H1 (cell line): Measurements from ENCODE around the gene BTBD8. TPM values are rescaled to one million over a fixed set of nuclear protein-coding genes. Genes with fewer than 3 reads are reported as not detected.

Experiments used
- CTCF ChIA-PET: fragments of 300-600 bp; sonication (Branson Sonifier 250); formaldehyde crosslinking; loops from one replicate; lab custom pipeline; 2021; ENCODE audit not compliant: partially characterized antibody; lab: Charles Lee
- POLR2A ChIA-PET: fragments of 300-600 bp; sonication (Branson Sonifier 250); formaldehyde crosslinking; loops from one replicate; lab custom pipeline; 2021; ENCODE audit warnings: inconsistent platforms; ENCODE audit not compliant: partially characterized antibody; lab: Charles Lee
- DNase-seq, 2 experiments: peaks; one replicate each; pipeline versions ENCODE4 v3.0.0 to v3.0.0-alpha.2; 2010 to 2022; ENCODE audit warnings: low spot score in 2 of 2, low read depth in 1 of 2, mixed read lengths in 1 of 2
- FAIRE-seq: peaks from 2 replicates; lab custom pipeline; 2011; peaks lifted over from hg19 to GRCh38; lab: Jason Lieb, UNC
- H2AFZ ChIP-seq: 2 replicates; pipeline ENCODE4 v1.8.1; 2012; ENCODE audit warnings: low read length, inconsistent platforms
- H2AK5ac ChIP-seq: 2 replicates; pipeline ENCODE4 v1.6.1; 2013; ENCODE audit warnings: low read depth, low read length
- H2BK120ac ChIP-seq: replicated peaks from 2 replicates; pipeline ENCODE3; 2013; ENCODE audit warnings: low read depth, low read length, inconsistent platforms
- H2BK12ac ChIP-seq: 2 replicates; pipeline ENCODE4 v1.6.1; 2013; ENCODE audit warnings: low read depth, low read length
- H2BK15ac ChIP-seq: 2 replicates; pipeline ENCODE4 v1.6.1; 2013; ENCODE audit warnings: low read length
- H2BK20ac ChIP-seq: 2 replicates; pipeline ENCODE4 v1.6.1; 2013; ENCODE audit warnings: low read length
- H2BK5ac ChIP-seq: 2 replicates; pipeline ENCODE4 v1.6.1; 2013; ENCODE audit warnings: low read depth, low read length
- H3K14ac ChIP-seq: 2 replicates; pipeline ENCODE4 v1.6.1; 2013; ENCODE audit warnings: inconsistent platforms; ENCODE audit not compliant: insufficient read length
- H3K18ac ChIP-seq: 2 replicates; pipeline ENCODE4 v1.6.1; 2013; ENCODE audit warnings: low read length; ENCODE audit errors: extremely low read depth
- H3K23ac ChIP-seq: 2 replicates; pipeline ENCODE4 v1.6.1; 2013; ENCODE audit warnings: inconsistent platforms; ENCODE audit not compliant: insufficient read length
- H3K23me2 ChIP-seq: 2 replicates; pipeline ENCODE4 v1.6.1; 2013; ENCODE audit warnings: low read depth, low read length
- H3K27ac ChIP-seq: 2 replicates; pipeline ENCODE4 v1.6.1; 2011; ENCODE audit warnings: low read depth, low read length, inconsistent platforms
- H3K27me3 ChIP-seq, 4 experiments: replicated peaks in 1 of 4; 1 replicate in 1 of 4; 2 replicates in 3 of 4; pipeline versions ENCODE4 v1.6.1 to v1.8.1; 2011 to 2013; ENCODE audit warnings: low read length in 3 of 4, mild to moderate bottlenecking in 3 of 4, inconsistent platforms in 2 of 4, mixed read lengths in 2 of 4, moderate library complexity in 1 of 4; ENCODE audit not compliant: control insufficient read depth in 3 of 4, insufficient read depth in 3 of 4; ENCODE audit errors: extremely low read depth in 1 of 4
- H3K36me3 ChIP-seq, 4 experiments: 2 replicates each; pipeline versions ENCODE4 v1.6.1 to v1.8.1; 2011 to 2013; ENCODE audit warnings: mild to moderate bottlenecking in 4 of 4, low read length in 3 of 4, moderate library complexity in 2 of 4, control low read depth in 1 of 4, inconsistent platforms in 1 of 4; ENCODE audit not compliant: insufficient read depth in 4 of 4, control insufficient read depth in 2 of 4
- H3K4ac ChIP-seq: replicated peaks from 2 replicates; pipeline ENCODE3; 2013; ENCODE audit warnings: low read length, low read depth, mixed read lengths, inconsistent platforms; ENCODE audit not compliant: insufficient read length
- H3K4me1 ChIP-seq, 4 experiments: replicated peaks in 1 of 4; 1 replicate in 1 of 4; 2 replicates in 3 of 4; pipeline versions ENCODE4 v1.6.1 to v1.8.1; 2011 to 2013; ENCODE audit warnings: low read length in 3 of 4, inconsistent platforms in 2 of 4, mixed read lengths in 1 of 4; ENCODE audit not compliant: insufficient read depth in 4 of 4, control insufficient read depth in 3 of 4
- H3K4me2 ChIP-seq, 2 experiments: 2 replicates each; pipeline versions ENCODE4 v1.6.1 to v1.8.1; 2011 to 2013; ENCODE audit warnings: low read depth in 2 of 2, low read length in 2 of 2, control low read depth in 1 of 2, inconsistent platforms in 1 of 2, mild to moderate bottlenecking in 1 of 2; ENCODE audit not compliant: insufficient read depth in 1 of 2
- H3K4me3 ChIP-seq, 4 experiments: fragments of 200-600, 300-600 bp in 1 of 4; sonication (generic), shearing (Covaris generic), sonication (Bioruptor Twin) in 1 of 4; 2 replicates each; pipeline versions ENCODE4 v1.5.1 to v1.8.1; 2011 to 2016; ENCODE audit warnings: low read length in 4 of 4, low read depth in 3 of 4, control low read depth in 2 of 4, inconsistent platforms in 2 of 4, mild to moderate bottlenecking in 2 of 4, mixed read lengths in 1 of 4, moderate library complexity in 1 of 4; ENCODE audit not compliant: insufficient read depth in 2 of 4; ENCODE audit errors: extremely low read depth in 1 of 4
- H3K56ac ChIP-seq: replicated peaks from 2 replicates; pipeline ENCODE3; 2013; ENCODE audit warnings: low read depth, mild to moderate bottlenecking, mixed read lengths, low read length, inconsistent platforms; ENCODE audit not compliant: insufficient read length
- H3K79me1 ChIP-seq: 2 replicates; pipeline ENCODE4 v1.6.1; 2013; ENCODE audit warnings: low read depth, low read length, control low read depth
- H3K79me2 ChIP-seq, 2 experiments: 2 replicates each; pipeline versions ENCODE4 v1.6.1 to v1.8.1; 2012 to 2013; ENCODE audit warnings: low read length in 2 of 2, mild to moderate bottlenecking in 2 of 2, inconsistent platforms in 1 of 2; ENCODE audit not compliant: insufficient read depth in 2 of 2, control insufficient read depth in 1 of 2
- H3K9ac ChIP-seq, 4 experiments: replicated peaks in 1 of 4; 1 replicate in 1 of 4; 2 replicates in 3 of 4; pipeline versions ENCODE4 v1.6.1 to v1.8.1; 2011 to 2013; ENCODE audit warnings: low read depth in 3 of 4, low read length in 3 of 4, control low read depth in 2 of 4, mild to moderate bottlenecking in 2 of 4, moderate library complexity in 2 of 4, inconsistent platforms in 1 of 4; ENCODE audit errors: extremely low read depth in 1 of 4
- H3K9me3 ChIP-seq, 2 experiments: 2 replicates each; pipeline versions ENCODE4 v1.6.1 to v1.8.1; 2012 to 2013; ENCODE audit warnings: mild to moderate bottlenecking in 2 of 2, moderate library complexity in 2 of 2, control low read depth in 1 of 2, inconsistent platforms in 1 of 2, low read depth in 1 of 2, low read length in 1 of 2, mixed read lengths in 1 of 2; ENCODE audit not compliant: insufficient read depth in 2 of 2
- H4K20me1 ChIP-seq, 2 experiments: replicated peaks in 1 of 2; 2 replicates each; pipeline versions ENCODE3 to v1.8.1; 2011 to 2013; ENCODE audit warnings: inconsistent platforms in 2 of 2, low read length in 2 of 2, mild to moderate bottlenecking in 1 of 2; ENCODE audit not compliant: insufficient read depth in 2 of 2, control insufficient read depth in 1 of 2
- H4K5ac ChIP-seq: 2 replicates; pipeline ENCODE4 v1.6.1; 2013; ENCODE audit warnings: low read length, low read depth, mixed read lengths, inconsistent platforms; ENCODE audit not compliant: insufficient read length
- H4K8ac ChIP-seq: 2 replicates; pipeline ENCODE4 v1.8.0; 2013; ENCODE audit warnings: mild to moderate bottlenecking, moderate library complexity, low read length, inconsistent platforms; ENCODE audit not compliant: insufficient read depth; ENCODE audit errors: extremely low read depth
- H4K91ac ChIP-seq: replicated peaks from 2 replicates; pipeline ENCODE3; 2013; ENCODE audit warnings: low read length, mixed read lengths, inconsistent platforms; ENCODE audit not compliant: insufficient read length
- CEBPB ChIP-seq: IDR thresholded peaks from 2 replicates; pipeline ENCODE4 v1.6.1; 2012; ENCODE audit warnings: low read depth, low read length
- CREB1 ChIP-seq: IDR thresholded peaks from 2 replicates; pipeline ENCODE4 v1.6.1; 2012; ENCODE audit warnings: inconsistent platforms
- CTBP2 ChIP-seq: IDR thresholded peaks from 2 replicates; pipeline ENCODE4 v1.7.0; 2011; ENCODE audit warnings: borderline replicate concordance, mild to moderate bottlenecking, moderate library complexity, mixed read lengths, low read length; ENCODE audit not compliant: insufficient read depth, insufficient read length
- GABPA ChIP-seq: IDR thresholded peaks from 2 replicates; pipeline ENCODE4 v1.6.1; 2011; ENCODE audit warnings: mild to moderate bottlenecking, low read length, moderate library complexity, borderline replicate concordance; ENCODE audit not compliant: insufficient read depth
- GTF2F1 ChIP-seq: IDR thresholded peaks from 2 replicates; pipeline ENCODE4 v1.6.1; 2012; ENCODE audit warnings: low read depth, low read length, improper control_type of control experiment, borderline replicate concordance
- KDM5A ChIP-seq: fragments of 200-600 bp; IDR thresholded peaks from 2 replicates; pipeline ENCODE4 v1.7.1; 2012; ENCODE audit warnings: mild to moderate bottlenecking, low read length, inconsistent platforms, mixed read lengths
- PHF8 ChIP-seq: fragments of 200-600 bp; sonication (generic); conservative IDR thresholded peaks from 2 replicates; pipeline ENCODE4 v1.7.1; 2012; ENCODE audit warnings: low read depth, mild to moderate bottlenecking, inconsistent platforms, low read length, moderate library complexity
- SIN3A ChIP-seq, 2 experiments: IDR thresholded peaks in 1 of 2; conservative IDR thresholded peaks in 1 of 2; 2 replicates each; pipeline ENCODE4 v1.6.1; 2011 to 2012; ENCODE audit warnings: low read length in 2 of 2, improper control_type of control experiment in 1 of 2, low read depth in 1 of 2, mild to moderate bottlenecking in 1 of 2
- SP2 ChIP-seq: IDR thresholded peaks from 2 replicates; pipeline ENCODE4 v1.6.1; 2012; ENCODE audit warnings: mild to moderate bottlenecking, low read length, inconsistent platforms
- SRF ChIP-seq: IDR thresholded peaks from 2 replicates; pipeline ENCODE4 v1.6.1; 2011; ENCODE audit warnings: mild to moderate bottlenecking, low read depth, low read length, moderate library complexity
- WGBS, 2 experiments: shearing (Covaris generic) in 1 of 2; methylation state at CpG; one replicate each; pipeline versions ENCODE4 v1.1.6 to v1.1.7; 2013 to 2015; ENCODE audit warnings: low lambda C conversion rate in 2 of 2, mixed read lengths in 2 of 2, inconsistent platforms in 1 of 2, low coverage in 1 of 2, missing lambda C conversion rate in 1 of 2; ENCODE audit not compliant: insufficient replicate concordance in 2 of 2, insufficient coverage in 1 of 2, insufficient read length in 1 of 2; ENCODE audit errors: extremely low coverage in 1 of 2, missing lambda C conversion rate in 1 of 2; 5-methylcytosine and 5-hydroxymethylcytosine counted together
- polyA plus RNA-seq, 7 experiments: library from polyadenylated mRNA; depleted of rRNA in 3 of 7; stranded (reverse) in 5 of 7; unstranded in 2 of 7; fragments of >200 nt in 5 of 7; fragments of 200-250 nt in 2 of 7; gene quantifications; 1 replicate in 5 of 7; 2 replicates in 1 of 7; 4 replicates in 1 of 7; pipeline versions ENCODE4 v1.2.1 to v1.2.3, GENCODE V29; 2011 to 2013; ENCODE audit warnings: missing spikeins in 2 of 7, mixed read lengths in 2 of 7
- total RNA-seq: library from RNA; stranded (reverse); fragmentation: NEBNext Ultra II Directional; extraction: Animal tissue kit (Norgen Biotek cat#: 25700); gene quantifications from 2 replicates; pipeline ENCODE4 v1.2.1, GENCODE V29; 2021
- TF ChIP-seq, protein P1 (sequence below): IDR thresholded peaks from 2 replicates; pipeline ENCODE4 v1.6.1; 2011; ENCODE audit warnings: low read depth, mild to moderate bottlenecking, low read length; ENCODE audit not compliant: insufficient read depth
- TF ChIP-seq, protein P2 (sequence below): IDR thresholded peaks from 2 replicates; pipeline ENCODE4 v1.6.1; 2012; ENCODE audit warnings: inconsistent platforms

The BTBD8 gene
- total and polyA plus RNA-seq, 2 of the 8 experiments (the other 6 are each of a cell fraction or from before 2014, with no cell fraction given): 0.44 to 2.5 TPM

DNA sequence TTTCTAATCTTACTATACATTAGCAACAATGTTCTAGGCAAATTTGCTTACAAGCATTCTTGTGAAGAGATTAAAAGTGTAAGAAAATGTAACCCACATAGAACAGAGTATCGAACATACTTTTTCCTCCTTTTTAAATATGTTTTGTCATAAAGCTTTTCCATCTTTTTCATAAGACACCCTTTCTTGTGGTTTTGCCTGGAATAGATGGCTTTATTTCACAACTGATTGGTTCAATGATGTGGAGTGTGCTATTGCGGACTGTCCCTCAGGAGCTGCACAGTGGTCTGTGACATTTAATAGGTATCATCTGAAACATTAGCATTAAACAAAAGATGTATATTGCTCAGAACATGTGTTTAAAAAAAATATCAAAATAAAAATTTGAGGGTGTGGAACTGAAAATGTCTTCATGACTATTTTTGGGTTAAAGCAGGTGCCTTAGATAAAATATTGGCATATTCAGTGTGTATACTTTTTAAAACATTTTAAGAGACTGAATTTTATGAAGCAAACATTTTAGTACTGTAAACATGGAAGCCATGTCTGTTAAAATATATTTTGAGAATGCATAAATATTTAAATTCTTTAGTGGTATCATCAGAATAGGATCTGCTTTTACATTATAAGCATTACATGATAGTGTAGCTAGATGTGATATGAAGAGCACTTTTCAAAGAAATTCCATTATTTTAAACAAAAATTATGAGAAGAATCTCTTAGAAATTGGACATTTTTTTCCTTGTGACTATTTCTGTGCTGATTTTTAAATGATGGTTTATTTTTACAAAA lies 89.3 kb downstream of the BTBD8 start:
- Histone ChIP-seq H3K4ac (no peak overlapping the region), H3K9ac (no peak overlapping the region), H3K23me2 (no peaks in the 10 kb centered on the region), H3K18ac (no peak overlapping the region), H4K20me1 (no peaks in the 10 kb centered on the region), H3K4me1 (no peaks in the 10 kb centered on the region), H3K79me2 (no peaks in the 10 kb centered on the region), H3K36me3 (no peaks in the 10 kb centered on the region), H2AFZ (no peak overlapping the region), H4K5ac (no peak overlapping the region), H3K14ac (no peak overlapping the region), H2BK5ac (no peak overlapping the region), H2BK20ac (no peak overlapping the region), H3K79me1 (no peaks in the 10 kb centered on the region), H4K91ac (no peak overlapping the region), H3K27me3 (no peaks in the 10 kb centered on the region), H3K56ac (no peak overlapping the region), H4K8ac (no peak overlapping the region), H3K23ac (no peak overlapping the region), H3K9me3 (no peaks in the 10 kb centered on the region), H3K4me3 (no peak overlapping the region), H2BK120ac (no peak overlapping the region), H2BK12ac (no peak overlapping the region), H2AK5ac (no peak overlapping the region), H3K27ac (no peak overlapping the region), H2BK15ac (no peak overlapping the region), H3K4me2 (no peak overlapping the region)
- DNase-seq (no peak), FAIRE-seq (no peak)
- ChIA-PET CTCF (interaction anchor here (0.6 to 0.8 kb wide), 3 partner anchors 10 to 69 kb away, joined by 3 to 4 read pairs (median 3); no protein-coding TSS in a partner anchor), POLR2A (no interaction called here)
- 93% methylated on average over 2 of the region's 2 CpGs; no CpG with 5 or more reads in 1 of the 2 experiments for WGBS, 2 experiments
- TF ChIP-seq CREB1: no peak
- no peak for TF ChIP-seq SRF
- TF ChIP-seq, protein P1, sequence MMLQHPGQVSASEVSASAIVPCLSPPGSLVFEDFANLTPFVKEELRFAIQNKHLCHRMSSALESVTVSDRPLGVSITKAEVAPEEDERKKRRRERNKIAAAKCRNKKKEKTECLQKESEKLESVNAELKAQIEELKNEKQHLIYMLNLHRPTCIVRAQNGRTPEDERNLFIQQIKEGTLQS: no peak
- no peak for TF ChIP-seq CTBP2
- TF ChIP-seq KDM5A: no peak
- no peak for TF ChIP-seq SIN3A (conservative IDR thresholded peaks at IDR 0.05 in 1 of 2, IDR thresholded peaks at IDR 0.05 in 1 of 2; ENCODE audit: low read depth in 1 of 2, low read length in 2 of 2)
- TF ChIP-seq CEBPB: no peak
- TF ChIP-seq PHF8: no peak
- TF ChIP-seq GABPA: no peak
- no peak for TF ChIP-seq GTF2F1
- TF ChIP-seq SP2: no peak
- TF ChIP-seq, protein P2, sequence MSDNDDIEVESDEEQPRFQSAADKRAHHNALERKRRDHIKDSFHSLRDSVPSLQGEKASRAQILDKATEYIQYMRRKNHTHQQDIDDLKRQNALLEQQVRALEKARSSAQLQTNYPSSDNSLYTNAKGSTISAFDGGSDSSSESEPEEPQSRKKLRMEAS: no peak
